Vagina (tissue), 2 donors: Measurements from ENCODE around the gene KIF16B. TPM values are rescaled to one million over a fixed set of nuclear protein-coding genes. Genes with fewer than 3 reads are reported as not detected.

Source experiments
- DNase-seq, 2 donors: peaks; one replicate each; pipeline ENCODE4 v3.0.0-alpha.2; 2017; ENCODE audit errors: extremely low spot score in 2 of 2
- H3K27ac ChIP-seq: fragments of 200-600 bp; sonication (generic); one replicate; pipeline ENCODE4 v1.5.1; 2019
- H3K27me3 ChIP-seq: fragments of 200-600 bp; sonication (generic); one replicate; pipeline ENCODE4 v1.5.1; 2019
- H3K36me3 ChIP-seq, 2 donors: fragments of 200-600 bp; sonication (generic); one replicate each; pipeline ENCODE4 v1.5.1; 2017 to 2019
- H3K4me1 ChIP-seq: fragments of 200-600 bp; sonication (generic); one replicate; pipeline ENCODE4 v1.5.1; 2019
- H3K4me3 ChIP-seq, 2 donors: fragments of 200-600 bp; sonication (generic); 1 replicate in 1 of 2; 2 replicates in 1 of 2; pipeline ENCODE4 v1.5.1; 2016 to 2019
- H3K9me3 ChIP-seq: fragments of 200-600 bp; sonication (generic); one replicate; pipeline ENCODE4 v1.5.1; 2019
- POLR2A ChIP-seq, 2 donors: fragments of 450-650 bp; IDR thresholded peaks; one replicate each; pipeline ENCODE4 v1.6.1; 2017; ENCODE audit warnings: antibody characterized with exemption in 2 of 2, mild to moderate bottlenecking in 2 of 2, moderate library complexity in 2 of 2
- POLR2AphosphoS5 ChIP-seq, 2 donors: sonication (generic); formaldehyde crosslinking; IDR thresholded peaks; one replicate each; pipeline ENCODE4 v1.9.0; 2017; ENCODE audit warnings: antibody characterized with exemption in 2 of 2, mild to moderate bottlenecking in 2 of 2, low read depth in 1 of 2; ENCODE audit not compliant: insufficient read depth in 1 of 2
- intact Hi-C: fragments of 100-400 bp; cut with DNase I; formaldehyde crosslinking; loops from one replicate; pipeline ENCODE4 v1.15.1; 2023
- total RNA-seq: library from RNA; depleted of rRNA; stranded (reverse); fragments of >200 nt; gene quantifications from one replicate; pipeline ENCODE4 v1.2.3, GENCODE V29; 2016
- TF ChIP-seq, protein P1 (sequence below), 3 experiments: fragments of 450-650 bp in 2 of 3; fragments of 200-600 bp in 1 of 3; sonication (generic) in 1 of 3; IDR thresholded peaks; one replicate each; pipeline ENCODE4 v1.5.1; 2017 to 2019; ENCODE audit warnings: antibody characterized with exemption in 3 of 3, mild to moderate bottlenecking in 2 of 3, moderate library complexity in 2 of 3

The KIF16B gene
- total RNA-seq, 1 donor from 2014 or later: 27.7 TPM

DNA sequence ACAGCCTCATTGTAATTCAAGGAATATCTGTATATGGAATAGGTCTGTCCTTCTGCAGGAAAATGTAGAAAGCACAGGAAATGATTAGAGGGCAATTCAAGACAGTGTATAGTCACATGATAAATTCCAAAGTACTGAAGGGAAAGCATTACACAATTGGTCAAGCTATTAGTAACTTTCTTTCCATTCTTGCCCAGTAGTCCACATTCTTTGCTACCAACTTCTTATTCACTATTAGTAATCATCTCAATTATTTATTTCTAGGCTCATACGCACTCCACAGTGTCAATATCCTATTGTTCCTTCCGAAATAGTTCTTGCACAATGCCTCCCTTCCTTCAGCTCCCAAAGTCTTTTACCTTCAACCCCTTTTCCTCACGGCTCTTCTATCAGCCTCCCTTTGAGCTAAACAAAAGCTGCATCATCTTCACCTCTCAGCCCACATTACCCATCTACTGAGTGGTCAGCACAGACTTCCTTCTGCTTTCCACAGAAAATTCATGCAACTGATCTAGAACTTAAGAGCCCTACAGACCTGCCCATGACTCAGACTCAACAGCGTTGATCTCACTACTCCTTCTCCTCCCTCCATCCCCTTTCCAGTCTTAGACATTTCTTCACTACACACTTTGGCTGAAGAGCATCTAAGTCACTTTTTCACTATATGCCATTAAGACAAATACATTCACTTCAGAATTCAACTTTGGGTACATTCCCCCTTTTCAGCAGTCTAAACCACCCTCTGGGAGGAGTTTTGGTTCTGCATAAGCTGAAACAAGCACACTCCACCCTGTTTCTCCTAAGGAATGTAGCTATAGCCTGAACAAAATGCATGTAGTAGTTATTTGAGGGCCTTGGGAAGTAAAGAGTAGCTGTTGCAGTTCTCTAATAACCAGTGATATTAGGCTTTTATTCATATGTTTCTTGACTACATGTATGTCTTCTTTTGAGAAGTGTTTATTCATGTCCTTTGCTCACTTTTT lies 157.9 kb downstream of the KIF16B start:
- no peak for TF ChIP-seq POLR2AphosphoS5 (IDR thresholded peaks at IDR 0.05; ENCODE audit: insufficient read depth in 1 of 2, low read depth in 1 of 2)
- no peak overlapping the region for H3K4me3 ChIP-seq
- intact Hi-C loops: no loop called here

DNA sequence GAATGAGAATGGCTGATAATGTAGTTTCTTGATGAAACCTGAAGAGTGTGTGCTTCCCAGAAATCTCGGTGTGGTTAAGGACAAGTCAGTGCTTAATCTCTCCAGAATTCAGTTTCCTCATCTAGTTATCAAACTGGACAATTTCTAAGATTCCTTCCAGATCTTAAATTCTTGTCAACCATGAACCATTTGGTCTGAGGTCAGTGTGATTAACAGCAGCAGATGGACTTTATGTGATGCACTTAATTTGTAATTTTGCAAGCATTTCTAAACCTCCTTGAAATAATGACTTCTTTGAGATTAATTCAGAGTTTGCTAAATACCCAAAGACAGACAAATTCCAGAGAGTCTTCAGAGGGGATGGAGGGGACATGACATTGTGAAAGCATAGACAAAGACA lies 160.3 kb downstream of the KIF16B start:
- no peak for TF ChIP-seq POLR2A (IDR thresholded peaks at IDR 0.05)
- no peak for TF ChIP-seq POLR2AphosphoS5 (IDR thresholded peaks at IDR 0.05; ENCODE audit: insufficient read depth in 1 of 2, low read depth in 1 of 2)
- TF ChIP-seq, protein P1, sequence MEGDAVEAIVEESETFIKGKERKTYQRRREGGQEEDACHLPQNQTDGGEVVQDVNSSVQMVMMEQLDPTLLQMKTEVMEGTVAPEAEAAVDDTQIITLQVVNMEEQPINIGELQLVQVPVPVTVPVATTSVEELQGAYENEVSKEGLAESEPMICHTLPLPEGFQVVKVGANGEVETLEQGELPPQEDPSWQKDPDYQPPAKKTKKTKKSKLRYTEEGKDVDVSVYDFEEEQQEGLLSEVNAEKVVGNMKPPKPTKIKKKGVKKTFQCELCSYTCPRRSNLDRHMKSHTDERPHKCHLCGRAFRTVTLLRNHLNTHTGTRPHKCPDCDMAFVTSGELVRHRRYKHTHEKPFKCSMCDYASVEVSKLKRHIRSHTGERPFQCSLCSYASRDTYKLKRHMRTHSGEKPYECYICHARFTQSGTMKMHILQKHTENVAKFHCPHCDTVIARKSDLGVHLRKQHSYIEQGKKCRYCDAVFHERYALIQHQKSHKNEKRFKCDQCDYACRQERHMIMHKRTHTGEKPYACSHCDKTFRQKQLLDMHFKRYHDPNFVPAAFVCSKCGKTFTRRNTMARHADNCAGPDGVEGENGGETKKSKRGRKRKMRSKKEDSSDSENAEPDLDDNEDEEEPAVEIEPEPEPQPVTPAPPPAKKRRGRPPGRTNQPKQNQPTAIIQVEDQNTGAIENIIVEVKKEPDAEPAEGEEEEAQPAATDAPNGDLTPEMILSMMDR (IDR thresholded peaks at IDR 0.05): no peak
- Histone ChIP-seq H3K27me3 (no peaks in the 10 kb centered on the region), H3K4me1 (no peaks in the 10 kb centered on the region), H3K36me3 (peaks cover 0 to 11% of the 10 kb centered on the region in 2 donors), H3K4me3 (no peak overlapping the region), H3K9me3 (peaks cover 6% of the 10 kb centered on the region), H3K27ac (no peak overlapping the region)
- intact Hi-C loops: no loop called here
- no peak for DNase-seq

More for the DNA sequence above, 157.9 kb downstream of the KIF16B start:
- Histone ChIP-seq H3K4me1 (no peaks in the 10 kb centered on the region), H3K27me3 (no peaks in the 10 kb centered on the region), H3K27ac (no peak overlapping the region), H3K36me3 (peaks cover 0 to 20% of the 10 kb centered on the region in 2 donors), H3K9me3 (peaks cover 6% of the 10 kb centered on the region)
- DNase-seq: no peak

DNA sequence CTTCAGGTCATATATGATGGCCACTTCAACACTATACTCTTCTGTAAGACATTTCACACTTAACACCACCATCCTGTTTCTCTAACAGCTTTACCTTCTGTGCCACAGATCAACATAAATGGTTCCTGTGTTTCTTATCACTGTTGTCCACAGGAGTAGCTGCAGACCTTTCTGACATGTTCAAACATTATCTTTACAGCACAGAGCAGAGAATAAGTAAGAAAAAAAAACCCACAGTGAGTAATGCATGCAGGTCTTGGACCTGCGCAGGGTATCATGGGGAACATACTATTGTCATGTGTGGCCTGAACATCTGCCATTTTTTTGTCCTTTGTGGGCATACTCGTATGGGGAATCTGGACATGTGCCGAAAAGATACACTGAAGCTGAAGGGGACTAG lies 161.9 kb downstream of the KIF16B start:
- no peak overlapping the region for H3K27ac ChIP-seq
- TF ChIP-seq, protein P1 (IDR thresholded peaks at IDR 0.05): no peak
- TF ChIP-seq POLR2AphosphoS5 (IDR thresholded peaks at IDR 0.05; ENCODE audit: insufficient read depth in 1 of 2, low read depth in 1 of 2) (no peak), POLR2A (IDR thresholded peaks at IDR 0.05) (no peak)
- H3K9me3 ChIP-seq: peaks cover 6% of the 10 kb centered on the region
- H3K4me1 ChIP-seq: no peaks in the 10 kb centered on the region
- intact Hi-C loops: no loop called here
- no peaks in the 10 kb centered on the region for H3K27me3 ChIP-seq
- H3K36me3 ChIP-seq: peaks cover 0 to 11% of the 10 kb centered on the region in 2 donors
- DNase-seq: no peak
- H3K4me3 ChIP-seq: no peak overlapping the region

DNA sequence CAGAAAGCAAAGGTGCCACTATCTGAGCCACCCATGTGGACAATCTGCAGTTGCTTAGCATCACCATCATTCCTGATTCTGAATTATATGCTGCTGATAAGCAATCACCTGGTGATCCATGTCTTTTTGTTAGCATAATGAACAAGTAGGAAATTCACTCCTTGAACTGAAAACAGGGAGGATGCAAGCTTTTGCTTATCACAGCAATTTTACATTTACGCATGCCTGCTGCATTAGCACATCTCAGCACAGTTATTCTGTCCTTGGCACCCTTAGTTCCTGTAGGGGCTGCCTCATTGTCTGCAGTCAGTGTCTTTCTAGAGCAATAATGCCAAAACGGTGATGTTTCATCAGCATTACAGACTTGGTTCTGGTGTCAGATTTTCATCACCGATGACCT lies 162.6 kb downstream of the KIF16B start:
- H3K36me3 ChIP-seq: peaks cover 0 to 18% of the 10 kb centered on the region in 2 donors
- intact Hi-C loops: no loop called here
- H3K4me1 ChIP-seq: no peaks in the 10 kb centered on the region
- no peak overlapping the region for H3K27ac ChIP-seq
- peaks cover 6% of the 10 kb centered on the region for H3K9me3 ChIP-seq
- H3K27me3 ChIP-seq: no peaks in the 10 kb centered on the region
- H3K4me3 ChIP-seq: no peak overlapping the region
- TF ChIP-seq, protein P1 (IDR thresholded peaks at IDR 0.05): no peak
- TF ChIP-seq POLR2AphosphoS5 (IDR thresholded peaks at IDR 0.05; ENCODE audit: insufficient read depth in 1 of 2, low read depth in 1 of 2) (no peak), POLR2A (IDR thresholded peaks at IDR 0.05) (no peak)
- no peak for DNase-seq

DNA sequence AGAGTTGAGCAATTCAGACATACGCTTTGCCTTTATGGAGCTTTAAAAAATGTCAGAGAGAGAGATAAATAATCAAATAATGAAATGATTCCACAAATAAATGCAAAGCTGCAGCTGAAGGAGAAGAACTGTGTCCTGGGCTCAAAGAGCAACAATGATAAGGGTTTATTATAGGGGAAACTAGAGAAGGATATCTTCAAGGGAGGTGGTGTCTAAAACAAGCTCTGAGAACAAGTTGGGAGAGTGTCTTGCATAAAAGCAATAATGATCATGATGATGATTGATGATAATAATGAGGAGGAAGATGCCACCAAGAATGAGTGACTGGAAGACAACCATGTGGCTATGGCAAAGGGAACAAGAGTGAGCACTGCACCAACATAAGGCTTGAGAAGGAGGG lies 164.3 kb downstream of the KIF16B start:
- peaks cover 6% of the 10 kb centered on the region for H3K9me3 ChIP-seq

More for the DNA sequence above, 164.3 kb downstream of the KIF16B start:
- Histone ChIP-seq H3K4me3 (no peak overlapping the region), H3K27me3 (no peaks in the 10 kb centered on the region), H3K4me1 (no peaks in the 10 kb centered on the region), H3K27ac (no peak overlapping the region), H3K36me3 (peaks cover 0 to 21% of the 10 kb centered on the region in 2 donors)
- intact Hi-C loops: no loop called here
- no peak for DNase-seq
- TF ChIP-seq POLR2A (IDR thresholded peaks at IDR 0.05): no peak
- no peak for TF ChIP-seq POLR2AphosphoS5 (IDR thresholded peaks at IDR 0.05; ENCODE audit: insufficient read depth in 1 of 2, low read depth in 1 of 2)
- TF ChIP-seq, protein P1 (IDR thresholded peaks at IDR 0.05): no peak
